HG02571 (cell line): ENCODE results near the gene KRTAP4-8.
"Not testable (repeated sequence)": the region's sequence is repeated elsewhere in the genome, so short reads cannot be mapped to it uniquely, and the experiment has no call there.

Experiments
- ATAC-seq: cut with Tn5 transposase; IDR thresholded peaks from one replicate; pipeline ENCODE4 v1.9.1; 2021; ENCODE audit warnings: mild to moderate bottlenecking, moderate library complexity; ENCODE audit not compliant: unreplicated experiment

Gene KRTAP4-8

DNA sequence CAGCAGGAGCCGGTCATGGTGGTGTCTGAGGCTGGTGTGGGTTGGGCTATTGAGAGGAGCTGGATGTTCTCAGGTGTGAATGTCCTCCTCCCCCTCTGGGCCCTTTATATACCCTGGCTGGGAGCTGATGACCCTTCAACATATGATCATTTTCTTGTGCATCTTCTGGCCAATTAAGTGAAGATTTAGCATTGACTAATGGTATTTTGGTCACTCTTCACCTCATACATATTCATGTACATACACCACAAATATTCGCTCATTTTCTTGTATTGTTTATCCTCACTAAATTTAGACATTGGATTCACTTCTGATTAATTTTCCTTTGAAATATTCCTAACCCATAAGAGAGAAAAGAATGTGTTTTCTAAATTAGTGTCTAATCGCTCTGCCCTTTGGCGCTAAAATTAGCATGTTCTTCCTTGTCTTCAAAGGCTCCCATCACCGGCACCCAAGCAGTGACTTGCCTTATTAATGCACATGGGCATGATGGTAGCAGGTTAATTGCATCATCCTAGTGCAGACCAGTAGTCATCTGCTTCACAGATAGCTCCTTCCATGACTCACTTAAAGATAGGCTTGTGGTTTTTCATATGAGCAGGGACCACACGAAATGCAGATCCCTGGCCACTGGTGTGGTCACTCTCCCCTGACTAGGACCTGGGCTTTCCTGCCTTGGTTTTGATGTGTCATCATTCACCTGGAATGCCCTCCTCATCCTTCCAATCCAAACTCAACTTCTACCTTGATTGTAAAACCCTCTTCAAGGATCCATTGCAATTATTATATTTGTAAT, 31.9 kb downstream of the KRTAP4-8 start, which contains the start of gene KRTAP2-4:
Gene KRTAP2-4 (minus strand): TSS at position 51 of the 796 bp plus-strand sequence. CDS start 34 bp downstream, at position 17.
- ATAC-seq, result no peak

DNA sequence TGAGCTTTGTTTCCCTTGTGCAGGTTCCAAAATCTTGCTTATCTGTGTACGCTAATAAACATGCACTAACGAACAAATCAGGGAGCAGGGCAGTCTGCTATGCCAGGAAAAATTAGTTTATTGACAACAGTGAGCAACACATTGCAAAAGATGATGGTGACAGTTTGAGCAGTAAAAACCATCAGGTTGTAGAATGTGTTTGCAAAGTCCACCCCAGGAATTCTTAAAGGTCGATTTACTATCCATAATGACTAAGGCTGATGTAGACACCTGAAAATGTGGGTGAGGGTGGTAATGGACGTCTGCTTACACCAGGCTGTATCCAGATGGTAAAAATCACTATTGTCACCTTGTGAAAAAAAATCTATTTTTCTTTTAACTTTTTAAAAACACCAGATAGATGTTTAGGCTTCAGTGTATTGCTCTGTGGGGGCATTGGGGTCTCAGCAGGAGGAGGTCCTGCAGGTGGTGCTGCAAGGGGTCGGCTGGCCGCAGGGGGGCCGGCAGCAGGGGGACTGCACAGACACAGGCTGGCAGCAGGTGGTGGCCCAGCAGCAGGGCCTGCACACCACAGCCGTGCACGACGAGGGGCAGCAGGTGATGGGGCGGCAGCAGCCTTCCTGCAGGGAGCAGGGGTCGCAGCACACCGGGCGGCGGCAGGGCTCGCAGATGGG, 32.8 kb downstream of the KRTAP4-8 start:
- ATAC-seq, result not testable (repeated sequence)

DNA sequence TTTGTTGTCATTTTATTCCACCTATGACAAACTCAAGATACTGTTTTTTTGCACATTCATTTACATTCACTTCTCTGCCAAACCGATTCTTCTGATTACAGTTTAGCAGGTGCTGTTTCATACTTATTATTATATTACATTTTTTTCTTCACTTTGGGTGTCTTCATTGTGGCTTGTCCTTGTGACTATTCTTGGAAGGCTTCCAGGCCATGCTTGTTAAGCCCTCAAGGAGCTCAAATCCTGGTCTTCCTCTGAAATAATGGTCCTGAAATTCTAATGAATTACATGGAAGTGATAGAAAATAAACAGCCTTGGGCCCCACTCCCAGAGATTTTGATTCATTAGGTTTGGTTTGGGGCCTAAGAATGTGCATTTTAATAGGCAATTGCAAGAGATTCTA, 33.6 kb downstream of the KRTAP4-8 start:
- no peak for ATAC-seq

DNA sequence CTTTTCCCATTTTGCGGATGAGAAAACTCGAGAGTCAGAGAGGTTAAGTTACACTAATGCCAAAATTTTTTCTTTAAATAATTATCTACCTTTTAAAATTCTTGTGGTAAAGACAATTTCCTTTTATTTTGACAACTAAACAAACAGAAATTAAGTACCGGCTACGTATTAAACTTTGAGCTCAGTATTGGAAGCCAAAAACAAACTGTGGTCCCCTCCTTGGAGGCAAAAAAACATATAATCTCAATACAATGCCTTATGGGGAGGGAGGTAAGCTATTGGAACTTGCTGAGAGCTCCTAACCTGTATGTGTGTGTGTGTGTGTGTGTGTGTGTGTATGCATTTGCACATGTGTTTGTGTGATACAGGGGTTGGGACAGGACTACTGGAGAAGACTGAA, 34.5 kb downstream of the KRTAP4-8 start:
- no peak for ATAC-seq

DNA sequence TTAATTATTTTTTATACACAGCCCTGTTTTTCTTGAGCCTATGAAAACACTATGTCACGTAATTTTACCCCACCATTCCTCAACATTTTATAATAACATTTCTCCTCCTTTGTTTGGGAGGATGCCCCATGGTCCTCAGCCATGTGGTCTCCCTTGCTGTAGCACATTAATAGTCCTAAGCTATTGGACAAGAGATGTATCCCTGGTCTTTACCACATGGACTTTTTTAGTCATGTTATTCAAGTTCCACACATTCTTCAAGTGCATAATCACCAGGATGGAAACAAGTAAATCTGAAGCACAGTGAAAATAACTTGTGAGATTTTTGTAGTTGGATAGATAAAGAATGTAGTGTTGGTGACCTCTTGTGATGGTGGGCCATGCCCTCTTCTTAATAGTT, 36.0 kb downstream of the KRTAP4-8 start:
- ATAC-seq, result no peak

DNA sequence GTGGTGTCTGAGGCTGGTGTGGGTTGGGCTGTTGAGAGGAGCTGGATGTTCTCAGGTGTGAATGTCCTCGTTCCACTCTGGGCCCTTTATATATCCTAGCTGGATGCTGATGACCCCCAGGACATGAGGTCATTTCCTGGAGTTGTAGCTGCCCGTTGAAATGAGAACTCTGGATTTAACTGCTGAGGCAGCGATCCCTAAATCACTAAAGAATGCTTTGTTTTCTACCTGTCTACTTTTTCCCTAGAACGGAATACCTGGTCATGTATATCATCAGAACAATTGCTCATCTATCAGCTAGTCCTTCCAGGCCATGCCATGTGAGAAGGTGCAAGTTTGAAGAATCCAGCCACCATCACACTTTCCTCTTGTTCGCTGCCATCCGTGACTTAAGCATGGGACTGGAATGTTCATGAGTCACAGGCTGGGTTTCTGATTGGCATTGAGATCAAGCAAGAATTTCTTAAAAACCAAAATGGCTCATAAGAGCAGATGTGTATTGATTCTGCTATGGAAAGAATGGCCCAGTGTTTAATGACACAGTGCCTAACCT, 37.8 kb downstream of the KRTAP4-8 start, which contains the start of gene KRTAP2-3:
Gene KRTAP2-3 (minus strand): TSS at position 63 of the 553 bp plus-strand sequence. CDS start 64 bp downstream, outside the sequence.
- ATAC-seq, result no peak

DNA sequence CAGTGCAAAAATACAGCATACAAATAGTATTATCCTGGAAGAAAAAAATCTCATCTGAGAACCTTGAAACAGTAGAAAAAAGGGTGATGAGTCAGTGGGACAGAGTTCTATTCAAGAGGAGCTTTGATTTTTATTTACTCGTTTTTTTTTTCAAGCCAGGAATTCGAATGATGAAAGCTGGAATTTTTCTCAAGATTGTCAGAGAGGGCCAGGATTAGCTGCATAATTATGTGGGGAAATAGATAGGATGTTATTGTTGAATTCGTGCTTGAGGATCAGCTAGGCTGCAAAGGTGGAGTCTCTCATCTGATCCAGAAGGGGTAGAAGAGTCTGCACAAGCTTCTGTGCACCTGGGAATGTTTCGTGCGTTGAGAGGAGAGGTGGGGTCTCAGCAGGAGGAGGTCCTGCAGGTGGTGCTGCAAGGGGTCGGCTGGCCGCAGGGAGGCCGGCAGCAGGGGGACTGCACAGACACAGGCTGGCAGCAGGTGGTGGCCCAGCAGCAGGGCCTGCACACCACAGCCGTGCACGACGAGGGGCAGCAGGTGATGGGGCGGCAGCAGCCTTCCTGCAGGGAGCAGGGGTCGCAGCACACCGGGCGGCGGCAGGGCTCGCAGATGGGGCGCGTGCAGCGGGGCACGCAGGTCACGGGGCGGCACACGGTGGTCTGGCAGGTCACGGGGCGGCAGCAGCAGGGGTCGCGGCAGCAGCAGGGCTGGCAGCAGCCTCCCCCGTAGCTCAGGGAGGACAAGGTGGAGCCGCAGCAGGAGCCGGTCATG, 38.5 kb downstream of the KRTAP4-8 start:
- ATAC-seq, result not testable (repeated sequence)

DNA sequence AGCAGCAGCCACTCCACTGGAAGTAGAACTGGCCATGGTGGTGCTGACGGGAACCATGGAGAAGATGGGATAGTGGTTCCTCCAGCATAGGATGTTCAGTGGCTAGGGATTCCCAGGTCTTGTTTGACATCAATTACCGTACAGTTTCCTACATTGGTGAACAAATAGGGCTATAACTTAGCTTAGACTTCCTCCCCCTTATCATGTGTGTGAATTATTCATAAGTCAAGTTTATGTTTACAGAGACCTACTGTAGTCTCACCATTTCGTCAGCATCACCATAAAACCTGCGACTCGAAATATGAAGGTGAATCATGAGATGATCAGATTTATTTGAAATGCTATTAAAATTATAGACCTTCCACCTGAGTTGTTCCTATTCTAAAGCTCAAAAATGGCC, 39.2 kb downstream of the KRTAP4-8 start:
- ATAC-seq, result no peak

DNA sequence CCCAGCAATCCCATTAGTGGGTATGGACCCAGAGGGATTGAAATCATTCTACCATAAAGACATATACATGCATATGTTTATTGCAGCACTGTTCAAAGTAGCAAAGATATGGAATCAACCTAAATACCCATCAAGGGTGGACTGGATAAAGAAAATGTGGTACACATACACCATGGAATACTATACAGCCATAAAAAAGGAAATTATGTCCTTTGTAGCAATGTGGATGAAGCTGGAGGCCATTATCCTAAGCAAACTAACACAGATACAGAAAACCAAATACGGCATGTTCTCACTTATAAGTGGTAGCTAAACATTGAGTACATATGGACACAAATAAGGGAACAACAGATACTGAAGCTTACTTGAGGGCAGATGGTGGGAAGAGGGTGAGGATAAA, 40.4 kb downstream of the KRTAP4-8 start:
- ATAC-seq, result no peak

DNA sequence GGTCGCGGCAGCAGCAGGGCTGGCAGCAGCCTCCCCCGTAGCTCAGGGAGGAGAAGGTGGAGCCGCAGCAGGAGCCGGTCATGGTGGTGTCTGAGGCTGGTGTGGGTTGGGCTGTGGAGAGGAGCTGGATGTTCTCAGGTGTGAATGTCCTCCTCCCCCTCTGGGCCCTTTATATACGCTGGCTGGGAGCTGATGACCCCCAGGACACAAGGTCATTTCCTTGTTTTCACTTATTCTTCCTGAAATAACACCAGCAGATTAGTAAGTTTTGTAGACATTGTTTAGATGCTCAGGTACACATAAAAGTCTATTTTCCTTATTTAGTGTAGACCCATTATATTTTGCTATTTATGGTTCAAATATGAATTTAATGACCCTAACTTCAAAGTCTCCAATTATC, 42.8 kb downstream of the KRTAP4-8 start, which contains the start of gene KRTAP2-2:
Gene KRTAP2-2 (minus strand): TSS at position 101 of the 400 bp plus-strand sequence. CDS start 19 bp downstream, at position 82.
- not testable (repeated sequence) for ATAC-seq

DNA sequence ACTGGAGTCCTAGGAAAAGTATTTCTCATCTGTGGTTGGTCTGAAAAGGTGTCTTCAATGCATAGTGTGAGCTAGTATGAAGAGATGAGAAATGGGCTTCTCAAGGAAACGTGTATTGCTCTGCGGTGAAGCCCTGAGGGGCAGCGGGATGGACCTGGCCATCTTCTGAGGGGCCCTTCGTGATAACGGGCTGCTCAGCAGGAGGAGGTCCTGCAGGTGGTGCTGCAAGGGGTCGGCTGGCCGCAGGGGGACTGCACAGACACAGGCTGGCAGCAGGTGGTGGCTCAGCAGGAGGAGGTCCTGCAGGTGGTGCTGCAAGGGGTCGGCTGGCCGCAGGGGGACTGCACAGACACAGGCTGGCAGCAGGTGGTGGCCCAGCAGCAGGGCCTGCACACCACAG, 43.4 kb downstream of the KRTAP4-8 start:
- ATAC-seq, result not testable (repeated sequence)

DNA sequence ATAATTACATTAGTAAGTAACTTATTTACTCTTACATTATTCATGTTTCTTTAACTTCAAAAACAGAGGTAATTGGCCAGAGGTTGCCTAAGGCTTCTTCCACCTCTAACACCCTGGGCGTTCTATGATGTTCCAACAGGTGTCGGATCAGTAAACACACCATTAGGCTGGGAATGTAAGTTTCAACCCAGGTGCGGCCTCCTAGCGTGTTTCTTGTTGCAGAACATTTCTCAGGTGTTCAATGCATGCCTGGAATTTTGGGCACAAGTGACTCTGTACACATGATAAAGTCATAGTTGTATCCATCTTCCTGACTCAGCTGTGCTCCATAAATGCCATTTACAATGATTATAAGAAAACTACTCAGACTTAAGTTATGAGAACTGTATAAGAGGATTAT, 43.9 kb downstream of the KRTAP4-8 start:
- ATAC-seq, result no peak

DNA sequence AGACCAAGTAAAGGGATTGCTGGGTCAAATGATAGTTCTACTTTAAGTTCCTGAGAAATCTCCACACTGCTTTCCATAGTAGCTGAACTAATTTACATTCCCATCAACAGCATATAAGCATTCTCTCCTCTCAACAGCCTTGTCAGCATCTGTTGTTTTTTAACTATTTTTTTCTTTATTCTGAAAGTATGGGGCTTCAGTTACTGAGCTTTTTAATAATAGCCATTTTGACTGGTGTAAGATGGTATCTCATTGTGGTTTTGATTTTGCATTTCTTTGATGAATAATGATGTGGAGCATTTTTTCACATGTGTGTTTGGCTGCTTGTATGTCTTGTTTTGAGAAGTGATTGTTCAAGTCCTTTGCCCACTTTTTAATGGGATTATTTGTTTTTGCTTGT, 45.4 kb downstream of the KRTAP4-8 start:
- no peak for ATAC-seq

DNA sequence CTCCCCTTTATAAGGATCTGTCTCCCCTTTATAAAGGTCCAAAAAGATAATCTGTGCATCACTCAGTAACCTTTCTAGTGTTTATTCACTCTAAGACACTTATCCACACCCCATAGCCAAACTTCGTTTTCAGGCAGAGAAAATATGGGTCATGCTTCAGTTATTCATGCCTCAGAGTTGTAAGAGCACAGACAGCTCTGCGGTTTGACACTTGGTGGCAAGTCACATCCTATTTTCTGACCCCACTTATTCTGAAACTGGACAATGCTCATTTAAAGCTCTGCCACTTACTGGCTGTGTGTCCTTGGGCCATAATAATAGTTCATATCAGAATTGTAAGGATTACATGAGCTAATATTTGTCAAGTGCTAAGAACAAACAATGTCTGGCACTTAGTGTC, 48.8 kb downstream of the KRTAP4-8 start:
- ATAC-seq, result no peak

DNA sequence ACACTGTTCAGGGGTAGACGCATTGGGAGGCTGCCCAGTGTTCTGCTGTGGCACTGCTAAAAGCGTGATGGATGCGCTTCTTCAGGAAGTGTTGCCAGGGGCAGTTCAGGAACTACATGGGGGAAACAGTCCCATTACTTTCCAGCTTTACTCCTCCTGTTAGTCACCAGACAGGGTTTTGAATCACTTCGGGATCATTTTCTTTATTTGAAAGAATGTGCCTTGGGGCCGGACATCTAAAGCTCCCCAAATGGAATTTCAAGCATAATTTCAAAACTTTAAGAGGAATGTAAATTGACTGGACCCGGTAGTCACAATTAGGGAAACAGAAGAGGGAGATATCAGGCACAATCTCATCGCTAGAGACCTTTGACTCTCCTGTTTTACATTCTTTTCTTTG, 49.5 kb downstream of the KRTAP4-8 start:
- ATAC-seq, result no peak
